Middle frontal gyrus (tissue), 1 donor: ENCODE data around the gene AMHR2.

Source experiments
- DNase-seq: peaks from one replicate; pipeline ENCODE4 v3.0.0-alpha.2; 2015; ENCODE audit warnings: low spot score; ENCODE audit errors: extremely low spot score

Gene AMHR2

GRCh38 chr12:53452159-53453077, 28.8 kb downstream of the AMHR2 start:
- peak; percentile 40 for DNase-seq

- DNase-seq = no peak
These were observed 30.4 kb downstream of the AMHR2 start for GRCh38 chr12:53453953-53454640.

GRCh38 chr12:53454707-53455106, 31.1 kb downstream of the AMHR2 start:
- no peak for DNase-seq

- no peak for DNase-seq
These were observed 33.2 kb downstream of the AMHR2 start for GRCh38 chr12:53456654-53457366.

- no peak for DNase-seq
These were observed 35.4 kb downstream of the AMHR2 start for GRCh38 chr12:53459097-53459496.

- no peak for DNase-seq
These were observed 37.4 kb downstream of the AMHR2 start for GRCh38 chr12:53461059-53461458.

GRCh38 chr12:53461591-53461990, 37.9 kb downstream of the AMHR2 start:
- no peak for DNase-seq

- DNase-seq = no peak
These were observed 39.3 kb downstream of the AMHR2 start for GRCh38 chr12:53462935-53463334.

- no peak for DNase-seq
These were observed 40.3 kb downstream of the AMHR2 start for GRCh38 chr12:53463802-53464560.

- no peak for DNase-seq
These were observed 41.2 kb downstream of the AMHR2 start for GRCh38 chr12:53464685-53465418.

- DNase-seq = no peak
These were observed 42.0 kb downstream of the AMHR2 start for GRCh38 chr12:53465679-53466078.

GRCh38 chr12:53466640-53467039, 43.0 kb downstream of the AMHR2 start:
- DNase-seq = no peak

GRCh38 chr12:53467082-53467481, 43.4 kb downstream of the AMHR2 start:
- no peak for DNase-seq

GRCh38 chr12:53467880-53468279, 44.2 kb downstream of the AMHR2 start:
- DNase-seq = no peak

- no peak for DNase-seq
These were observed 44.6 kb downstream of the AMHR2 start for GRCh38 chr12:53468282-53468681.

- DNase-seq = no peak
These were observed 48.5 kb downstream of the AMHR2 start for GRCh38 chr12:53472056-53472582.

- no peak for DNase-seq
These were observed 50.4 kb downstream of the AMHR2 start for GRCh38 chr12:53474077-53474476.

- DNase-seq = no peak
These were observed 51.2 kb downstream of the AMHR2 start for GRCh38 chr12:53474819-53475218.

- no peak for DNase-seq
These were observed 53.1 kb downstream of the AMHR2 start for GRCh38 chr12:53476769-53477209.

GRCh38 chr12:53478865-53479264, 55.2 kb downstream of the AMHR2 start:
- no peak for DNase-seq
